COLO668 (cell line): ENCODE data around the gene NTF4.
"Not testable (repeated sequence)": the region's sequence is repeated elsewhere in the genome, so short reads cannot be mapped to it uniquely, and the experiment has no call there.

ENCODE experiments used
- DNase-seq: peaks from one replicate; lab custom pipeline; 2025; ENCODE audit not compliant: unreplicated experiment; lab: John Stamatoyannopoulos, UW

Gene NTF4

DNA sequence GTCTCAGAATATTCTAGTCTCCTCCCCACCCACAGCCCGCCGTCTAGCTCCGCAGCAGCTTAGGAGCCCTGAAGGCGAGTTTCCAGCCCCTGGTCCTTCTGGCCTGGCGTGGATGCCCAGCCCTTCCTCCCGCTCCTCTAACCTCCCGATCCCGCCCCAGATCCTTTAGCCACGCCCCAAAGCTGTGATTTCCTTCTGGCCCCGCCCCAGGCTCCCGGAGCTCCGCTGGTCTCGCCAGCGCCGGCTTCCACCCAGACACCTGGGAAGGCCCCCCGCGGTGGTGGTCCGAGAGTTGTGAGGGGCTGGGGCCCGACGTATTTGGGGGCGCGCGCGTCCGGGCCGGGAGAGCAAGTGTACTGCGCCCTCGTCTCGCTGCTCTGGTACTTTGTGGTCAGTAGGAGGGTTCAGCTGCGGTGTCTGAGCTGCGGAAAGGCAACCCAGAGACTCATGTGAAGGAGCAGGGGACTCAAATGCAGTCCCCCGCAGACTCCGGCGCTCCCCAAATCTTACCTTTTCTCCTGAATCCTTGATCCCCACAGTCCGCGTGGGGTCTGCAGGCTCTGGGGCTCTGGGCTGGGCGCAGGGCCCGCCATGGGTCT lies 6.9 kb downstream of the NTF4 start, which contains the start of gene CGB7:
TSS of gene CGB7 (minus strand) at position 114 of the 599 bp plus-strand sequence. CDS start 2,374 bp downstream, outside the sequence.
- peak; percentile 13 for DNase-seq

DNA sequence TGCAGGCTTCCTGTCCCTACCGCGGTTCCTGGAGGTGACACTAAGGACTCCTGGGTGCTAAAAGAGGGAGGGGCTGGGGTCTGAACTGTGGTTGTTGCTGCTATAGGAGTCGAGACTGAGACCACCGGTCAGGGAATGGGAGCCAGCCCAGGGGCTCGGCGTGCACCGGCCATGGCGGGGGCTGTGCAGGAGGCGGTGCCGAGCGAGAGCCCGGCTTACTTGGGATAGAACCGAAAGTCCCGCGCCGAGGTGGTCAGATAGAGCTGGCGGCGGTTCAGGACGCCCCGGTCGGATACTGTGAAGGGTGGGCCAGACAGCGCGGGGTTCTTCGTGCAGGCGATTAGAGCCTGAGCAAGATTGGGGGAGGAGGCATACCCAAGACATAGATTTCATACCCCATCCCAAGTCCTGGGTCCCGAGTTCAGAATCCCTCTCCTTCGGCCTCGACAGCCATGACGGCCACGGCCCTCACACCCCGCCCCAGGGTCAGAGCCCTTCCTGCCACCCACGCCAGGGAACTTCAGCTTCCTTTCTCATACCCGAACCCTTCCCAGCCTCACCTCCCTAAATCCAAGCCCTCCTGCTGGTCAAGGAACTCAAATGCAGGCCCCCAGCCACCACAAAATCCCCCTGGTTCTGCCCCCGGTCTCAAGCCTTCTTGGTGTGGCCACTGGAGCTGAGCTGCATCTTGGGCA lies 7.6 kb downstream of the NTF4 start:
- not testable (repeated sequence) for DNase-seq

DNA sequence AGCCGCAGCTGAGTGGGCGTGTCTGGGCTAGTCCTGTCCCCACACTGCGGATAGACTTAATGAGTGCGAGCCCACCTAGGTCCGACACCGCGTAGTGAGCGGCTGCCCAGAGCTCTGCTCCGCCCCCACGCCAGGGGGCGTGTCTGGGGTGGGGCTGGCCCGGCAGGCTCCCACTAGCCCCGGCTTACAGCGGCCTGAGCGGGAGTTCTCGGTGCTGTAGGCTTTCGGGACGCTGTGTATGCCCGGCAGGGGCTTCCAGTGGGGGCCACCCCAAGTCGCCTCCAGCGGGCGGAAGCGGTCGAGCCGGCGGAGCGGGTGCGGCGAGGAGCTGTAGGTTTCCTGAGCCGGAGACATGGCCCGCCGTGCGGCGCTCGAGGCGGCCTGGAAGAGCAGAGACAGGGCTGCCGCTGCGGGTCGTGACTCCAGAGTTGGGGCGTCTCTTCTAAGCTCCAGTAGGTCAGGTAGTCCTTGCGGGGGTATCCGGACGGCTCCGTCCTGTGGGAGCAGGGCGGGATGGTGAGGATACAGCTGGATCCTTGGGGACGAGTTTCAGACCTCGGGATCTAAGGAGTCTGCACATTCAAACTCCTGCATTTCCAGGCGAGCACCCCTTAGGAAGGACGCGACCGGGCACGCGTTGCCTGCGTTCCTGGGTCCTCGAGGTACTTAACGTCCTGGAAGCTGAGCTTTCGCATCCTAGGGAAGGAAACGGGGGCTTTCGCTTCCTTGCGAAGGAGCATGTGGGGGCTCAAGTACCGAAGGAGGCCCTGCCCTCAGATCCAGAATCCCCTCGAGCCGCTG lies 8.3 kb downstream of the NTF4 start:
- peak; percentile 61 for DNase-seq

GRCh38 chr19:49050376-49051033 lies 14.1 kb downstream of the NTF4 start:
- DNase-seq = not testable (repeated sequence)

DNA sequence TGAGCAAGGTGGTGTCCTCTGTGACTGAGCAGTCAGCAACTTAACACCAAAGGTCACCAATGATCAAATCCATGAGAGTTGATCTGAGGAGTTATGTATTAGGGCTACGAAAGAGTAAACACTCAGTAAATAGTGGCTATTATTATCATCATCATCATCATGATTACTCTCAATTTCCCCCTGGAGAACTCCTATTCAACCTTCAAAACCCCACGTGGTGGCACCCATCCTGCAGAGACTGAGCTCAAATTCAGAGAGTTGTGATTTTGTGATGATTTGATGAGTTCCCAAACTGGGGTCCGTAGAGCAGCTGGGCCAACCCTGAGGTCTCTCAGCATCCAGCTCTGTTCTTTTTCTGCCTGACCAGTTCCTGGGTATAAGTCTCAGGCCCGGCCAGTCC lies 14.8 kb downstream of the NTF4 start:
- DNase-seq = not testable (repeated sequence)

DNA sequence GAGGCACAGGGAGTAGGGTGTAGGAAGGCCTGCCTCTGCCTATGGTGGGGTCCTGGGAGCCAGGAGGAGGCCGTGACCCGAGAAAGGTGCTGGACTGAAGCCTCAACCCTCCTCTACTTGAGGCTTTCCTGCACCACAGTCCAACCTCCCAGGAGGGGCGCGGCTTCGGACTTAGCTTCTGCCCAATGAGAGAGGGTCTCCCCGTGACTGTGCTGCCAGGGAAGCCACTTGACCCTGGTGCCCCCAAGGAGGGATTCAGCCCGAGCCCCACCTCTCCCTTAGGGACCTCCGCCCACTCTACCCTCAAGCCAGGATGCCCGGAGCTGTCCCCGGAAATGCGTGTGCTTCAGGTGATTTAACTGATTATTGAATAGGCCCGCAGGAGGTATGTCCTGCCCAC lies 15.6 kb downstream of the NTF4 start, which contains the start of gene CGB8:
TSS of gene CGB8 (minus strand) at position 101 of the 400 bp plus-strand sequence. CDS start 372 bp downstream, outside the sequence.
- not testable (repeated sequence) for DNase-seq

DNA sequence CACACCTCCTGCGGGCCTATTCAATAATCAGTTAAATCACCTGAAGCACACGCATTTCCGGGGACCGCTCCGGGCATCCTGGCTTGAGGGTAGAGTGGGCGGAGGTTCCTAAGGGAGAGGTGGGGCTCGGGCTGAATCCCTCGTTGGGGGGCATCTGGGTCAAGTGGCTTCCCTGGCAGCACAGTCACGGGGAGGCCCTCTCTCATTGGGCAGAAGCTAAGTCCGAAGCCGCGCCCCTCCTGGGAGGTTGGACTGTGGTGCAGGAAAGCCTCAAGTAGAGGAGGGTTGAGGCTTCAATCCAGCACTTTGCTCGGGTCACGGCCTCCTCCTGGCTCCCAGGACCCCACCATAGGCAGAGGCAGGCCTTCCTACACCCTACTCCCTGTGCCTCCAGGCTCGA lies 21.1 kb downstream of the NTF4 start, which contains the start of gene CGB5:
TSS of gene CGB5 (plus strand) at position 301 of the 400 bp plus-strand sequence. CDS start 362 bp downstream, outside the sequence.
- not testable (repeated sequence) for DNase-seq

GRCh38 chr19:49042666-49043065 lies 22.0 kb downstream of the NTF4 start:
- not testable (repeated sequence) for DNase-seq

DNA sequence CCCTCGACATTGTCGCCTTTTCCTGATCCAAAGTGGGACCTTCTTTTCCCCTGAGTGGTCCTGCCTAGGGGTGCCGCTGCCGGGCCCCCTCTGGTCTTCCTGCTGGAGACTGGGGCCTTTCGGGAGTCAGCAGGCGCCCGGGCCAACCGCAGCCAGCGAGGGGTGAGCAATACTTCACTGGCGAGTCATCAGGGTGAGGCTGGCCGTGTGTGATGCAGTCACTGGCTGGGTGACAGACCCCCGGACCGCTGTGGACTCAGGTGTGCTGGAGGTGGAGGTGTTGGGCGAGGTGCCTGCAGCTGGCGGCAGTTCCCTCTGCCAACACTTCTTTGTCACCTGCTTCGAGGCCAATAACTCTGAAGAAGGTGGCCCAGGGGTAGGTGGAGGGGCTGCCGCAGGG lies 22.4 kb downstream of the NTF4 start:
- no peak for DNase-seq

DNA sequence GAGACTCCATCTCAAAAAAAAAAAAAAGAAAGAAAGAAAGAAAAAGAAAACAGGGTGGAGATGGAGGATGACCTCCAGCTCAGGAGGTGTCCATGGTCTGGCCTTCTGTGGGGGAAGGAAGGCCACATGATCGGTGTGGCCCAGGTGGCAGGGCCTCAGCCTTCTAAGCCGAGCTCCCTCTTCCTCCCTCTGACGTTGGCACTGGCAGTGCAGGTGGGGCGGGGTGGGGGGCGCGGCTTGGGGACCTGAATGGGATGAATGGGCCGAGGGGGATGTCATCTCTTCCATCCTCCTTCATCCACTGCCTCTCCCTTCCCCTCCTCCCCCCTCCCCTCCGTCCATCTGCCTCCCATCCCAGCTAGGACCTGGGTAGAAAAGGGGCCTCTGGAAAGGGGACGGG lies 24.9 kb downstream of the NTF4 start:
- not testable (repeated sequence) for DNase-seq

GRCh38 chr19:49038557-49039276 lies 25.9 kb downstream of the NTF4 start:
- DNase-seq = peak; percentile 4

DNA sequence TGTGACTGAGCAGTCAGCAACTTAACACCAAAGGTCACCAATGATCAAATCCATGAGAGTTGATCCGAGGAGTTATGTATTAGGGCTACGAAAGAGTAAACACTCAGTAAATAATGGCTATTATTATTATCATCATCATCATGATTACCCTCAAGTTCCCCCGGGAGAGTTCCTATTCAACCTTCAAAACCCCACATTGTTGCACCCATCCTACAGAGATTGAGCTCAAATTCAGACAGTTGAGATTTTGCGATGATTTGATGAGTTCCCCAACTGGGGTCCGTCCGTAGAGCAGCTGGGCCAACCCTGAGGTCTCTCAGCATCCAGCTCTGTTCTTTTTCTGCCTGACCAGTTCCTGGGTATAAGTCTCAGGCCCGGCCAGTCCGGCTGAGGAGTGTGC lies 26.5 kb downstream of the NTF4 start:
- not testable (repeated sequence) for DNase-seq

- DNase-seq = peak; percentile 25
Measured at GRCh38 chr19:49036815-49037214, 27.8 kb downstream of the NTF4 start, which contains the start of gene CGB1. Gene CGB1 (minus strand): TSS chr19:49036895. CDS start chr19:49036711, 184 bp downstream.

DNA sequence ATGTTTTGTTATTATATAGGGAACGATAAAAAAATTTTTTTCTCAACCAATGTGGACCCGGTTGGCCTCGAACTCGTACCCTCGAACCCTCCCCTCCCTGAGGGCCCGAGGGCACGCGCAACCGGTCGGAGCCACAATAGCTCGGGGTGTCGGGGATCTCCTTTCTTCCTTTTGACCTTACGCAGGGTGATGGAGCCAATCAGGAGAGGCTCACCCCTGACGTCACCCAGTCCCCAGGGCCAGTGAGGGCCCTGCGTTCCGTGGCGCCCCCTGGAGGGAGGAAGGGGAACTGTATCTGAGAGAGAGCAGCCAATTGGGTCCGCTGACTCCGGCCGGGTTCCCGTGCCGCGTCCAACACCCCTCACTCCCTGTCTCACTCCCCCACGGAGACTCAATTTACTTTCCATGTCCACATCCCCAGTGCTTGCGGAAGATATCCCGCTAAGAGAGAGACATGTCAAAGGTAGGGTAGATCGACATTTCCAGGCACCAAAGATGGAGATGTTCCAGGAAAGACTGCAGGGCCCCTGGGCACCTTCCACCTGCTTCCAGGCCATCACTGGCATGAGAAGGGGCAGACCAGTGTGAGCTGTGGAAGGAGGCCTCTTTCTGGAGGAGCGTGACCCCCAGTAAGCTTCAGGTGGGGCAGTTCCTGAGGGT lies 32.8 kb downstream of the NTF4 start, which contains the start of gene CGB2:
TSS of gene CGB2 (plus strand) at position 249 of the 660 bp plus-strand sequence. CDS start at position 455, 206 bp downstream.
- DNase-seq = peak; percentile 23

DNA sequence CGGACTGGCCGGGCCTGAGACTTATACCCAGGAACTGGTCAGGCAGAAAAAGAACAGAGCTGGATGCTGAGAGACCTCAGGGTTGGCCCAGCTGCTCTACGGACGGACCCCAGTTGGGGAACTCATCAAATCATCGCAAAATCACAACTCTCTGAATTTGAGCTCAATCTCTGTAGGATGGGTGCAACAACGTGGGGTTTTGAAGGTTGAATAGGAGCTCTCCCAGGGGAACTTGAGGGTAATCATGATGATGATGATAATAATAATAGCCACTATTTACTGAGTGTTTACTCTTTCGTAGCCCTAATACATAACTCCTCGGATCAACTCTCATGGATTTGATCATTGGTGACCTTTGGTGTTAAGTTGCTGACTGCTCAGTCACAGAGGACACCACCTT lies 34.3 kb downstream of the NTF4 start:
- DNase-seq = not testable (repeated sequence)

DNA sequence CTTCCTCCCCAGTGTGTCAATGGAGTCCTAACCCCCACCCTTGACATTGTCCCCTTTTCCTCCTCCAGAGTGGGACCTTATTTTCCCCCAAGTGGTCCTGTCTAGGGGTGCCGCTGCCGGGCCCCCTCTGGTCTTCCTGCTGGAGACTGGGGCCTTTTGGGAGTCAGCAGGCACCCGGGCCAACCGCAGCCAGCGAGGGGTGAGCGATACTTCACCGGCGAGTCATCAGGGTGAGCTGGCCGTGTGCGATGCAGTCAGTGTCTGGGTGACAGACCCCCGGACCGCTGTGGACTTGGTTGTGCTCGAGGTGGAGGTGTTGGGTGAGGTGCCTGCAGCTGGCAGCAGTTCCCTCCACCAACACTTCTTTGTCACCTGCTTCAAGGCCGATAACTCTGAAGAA lies 34.9 kb downstream of the NTF4 start:
- not testable (repeated sequence) for DNase-seq

DNA sequence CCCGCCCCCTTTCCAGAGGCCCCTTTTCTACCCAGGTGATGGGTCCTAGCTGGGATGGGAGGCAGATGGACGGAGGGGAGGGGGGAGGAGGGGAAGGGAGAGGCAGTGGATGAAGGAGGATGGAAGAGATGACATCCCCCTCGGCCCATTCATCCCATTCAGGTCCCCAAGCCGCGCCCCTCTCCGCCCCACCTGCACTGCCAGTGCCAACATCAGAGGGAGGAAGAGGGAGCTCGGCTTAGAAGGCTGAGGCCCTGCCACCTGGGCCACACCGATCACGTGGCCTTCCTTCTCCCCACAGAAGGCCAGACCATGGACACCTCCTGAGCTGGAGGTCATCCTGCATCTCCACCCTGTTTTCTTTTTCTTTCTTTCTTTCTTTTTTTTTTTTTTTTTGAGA lies 35.9 kb downstream of the NTF4 start:
- not testable (repeated sequence) for DNase-seq

GRCh38 chr19:49025599-49025998 lies 39.0 kb downstream of the NTF4 start:
- not testable (repeated sequence) for DNase-seq

GRCh38 chr19:49025088-49025487 lies 39.5 kb downstream of the NTF4 start:
- not testable (repeated sequence) for DNase-seq
